AG08396 (cell line): ENCODE measurements around the gene SNX30.

ENCODE experiments used
- DNase-seq: peaks from one replicate; pipeline ENCODE4 v3.0.0; 2012; ENCODE audit warnings: low spot score, mixed read lengths

Gene SNX30

GRCh38 chr9:112885324-112885723 lies 134.8 kb downstream of the SNX30 start:
- no peak for DNase-seq

DNA sequence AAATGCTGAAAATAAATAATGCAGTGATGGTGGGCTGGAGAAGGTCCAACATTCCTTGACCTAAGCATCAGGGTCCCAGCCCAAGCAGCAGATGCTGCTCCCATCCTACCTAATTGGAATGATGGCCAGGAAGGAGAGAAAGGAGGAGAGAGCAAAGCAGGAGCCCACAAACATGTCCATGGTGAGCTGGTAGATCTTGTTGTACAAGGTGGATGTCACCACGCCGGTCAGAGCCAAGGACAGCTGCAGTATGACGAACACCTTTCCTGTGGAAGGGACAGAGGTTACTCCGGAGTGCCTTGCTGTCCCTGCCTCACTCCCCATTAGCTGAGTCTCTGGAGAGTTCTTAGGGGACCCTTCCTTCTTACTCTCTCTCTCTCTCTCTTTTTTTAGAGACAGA lies 135.8 kb downstream of the SNX30 start:
- DNase-seq: no peak

DNA sequence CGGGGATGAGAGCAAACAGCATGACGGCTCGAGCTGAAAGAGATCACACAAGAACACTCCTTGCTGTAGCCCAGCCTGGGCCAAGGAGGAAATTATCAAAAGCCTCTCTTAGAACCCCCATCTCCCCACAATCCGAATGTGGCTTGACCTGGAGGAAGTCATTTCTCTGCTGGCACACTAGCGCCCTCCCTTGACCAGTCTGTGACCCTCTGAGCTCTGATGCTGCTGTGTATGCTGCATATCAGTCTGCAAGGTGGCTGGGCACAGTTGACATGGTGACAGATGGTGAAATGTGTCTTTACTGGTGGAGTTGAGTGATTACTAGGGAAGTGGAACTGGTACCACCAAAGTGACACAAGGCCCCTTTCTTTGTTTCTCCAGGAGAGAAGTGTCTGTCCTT lies 136.8 kb downstream of the SNX30 start:
- DNase-seq: no peak

GRCh38 chr9:112890106-112891081 lies 139.8 kb downstream of the SNX30 start, which contains the start of gene SLC46A2:
SLC46A2 (minus strand) TSS chr9:112890876; CDS start chr9:112890681, 195 bp downstream.
- peak; percentile 48 for DNase-seq

DNA sequence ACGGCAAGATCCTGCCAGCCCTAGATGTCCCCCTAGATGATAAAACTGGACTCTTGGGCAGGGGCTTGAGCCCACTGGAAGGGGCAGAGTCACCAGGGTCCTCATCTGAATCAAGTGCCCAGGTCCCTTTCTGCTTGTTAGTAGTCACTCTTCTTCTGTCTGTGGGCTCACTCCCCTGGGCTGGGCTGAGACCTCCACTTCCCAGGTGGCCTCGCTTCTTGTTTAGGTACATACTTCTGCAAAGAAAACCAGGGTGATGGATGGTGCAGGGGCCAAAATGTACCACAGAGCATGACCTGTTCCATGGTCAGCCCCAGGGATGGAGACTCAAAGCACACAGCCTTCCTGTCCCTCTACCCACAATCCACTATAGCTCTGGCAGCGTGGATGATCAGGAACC lies 141.0 kb downstream of the SNX30 start:
- DNase-seq: no peak

DNA sequence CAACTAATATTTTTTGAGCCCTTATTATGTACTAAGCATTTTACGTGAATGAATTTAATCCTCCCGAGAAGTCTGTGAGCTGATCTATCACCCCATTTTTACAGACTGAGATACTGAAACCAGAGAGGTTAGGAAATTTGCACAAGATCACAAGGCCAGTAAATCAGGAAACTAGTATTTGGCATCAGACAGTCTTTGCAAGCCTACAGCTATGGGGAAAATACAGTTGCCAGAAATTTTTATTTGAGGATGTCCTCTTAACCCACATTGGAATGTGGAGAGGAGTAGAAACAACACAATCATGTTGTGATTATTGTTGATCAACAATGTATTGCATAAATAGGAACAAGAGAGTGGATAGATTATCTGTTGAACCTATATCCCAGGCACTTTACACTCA lies 142.4 kb downstream of the SNX30 start:
- DNase-seq: no peak

- no peak for DNase-seq
These were observed 143.5 kb downstream of the SNX30 start for GRCh38 chr9:112894041-112894440.

DNA sequence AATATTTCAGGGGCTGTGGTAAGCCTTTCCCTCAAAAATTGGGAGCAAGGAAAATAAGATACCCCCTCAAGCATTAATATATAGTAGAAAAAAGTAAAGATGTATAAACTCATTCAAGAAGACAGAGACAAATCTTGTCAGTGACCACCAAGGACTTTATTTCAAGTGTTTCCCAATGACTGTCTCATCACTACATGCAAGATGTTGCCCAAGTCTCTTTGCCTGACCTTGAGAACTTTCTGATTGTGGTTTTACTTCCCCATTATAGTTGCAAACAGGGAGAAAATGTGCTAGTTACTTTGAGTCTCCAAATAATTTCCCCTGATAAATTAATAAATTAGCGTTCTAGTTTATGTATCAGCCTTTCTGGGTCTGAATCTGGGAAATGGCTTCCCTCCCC lies 144.1 kb downstream of the SNX30 start:
- DNase-seq: no peak

DNA sequence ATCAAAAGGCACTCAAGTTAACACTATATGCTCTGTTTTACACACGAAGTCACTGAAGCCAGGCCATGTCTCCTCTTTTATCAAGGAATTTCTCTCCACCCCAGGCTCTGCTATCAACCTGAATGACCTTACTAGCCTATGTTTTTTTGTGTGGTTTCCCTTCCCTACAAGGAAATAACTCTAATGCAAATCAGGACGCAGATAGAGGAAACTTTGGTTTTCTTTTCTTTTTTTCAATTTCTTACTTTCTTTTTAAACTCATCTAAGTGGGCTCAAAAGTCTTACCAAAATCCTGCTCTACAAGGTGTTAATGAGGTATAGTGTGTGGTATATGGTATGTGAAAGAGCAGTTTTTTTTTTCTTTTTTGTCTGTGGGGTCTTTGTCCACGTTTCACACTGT lies 145.6 kb downstream of the SNX30 start:
- no peak for DNase-seq

DNA sequence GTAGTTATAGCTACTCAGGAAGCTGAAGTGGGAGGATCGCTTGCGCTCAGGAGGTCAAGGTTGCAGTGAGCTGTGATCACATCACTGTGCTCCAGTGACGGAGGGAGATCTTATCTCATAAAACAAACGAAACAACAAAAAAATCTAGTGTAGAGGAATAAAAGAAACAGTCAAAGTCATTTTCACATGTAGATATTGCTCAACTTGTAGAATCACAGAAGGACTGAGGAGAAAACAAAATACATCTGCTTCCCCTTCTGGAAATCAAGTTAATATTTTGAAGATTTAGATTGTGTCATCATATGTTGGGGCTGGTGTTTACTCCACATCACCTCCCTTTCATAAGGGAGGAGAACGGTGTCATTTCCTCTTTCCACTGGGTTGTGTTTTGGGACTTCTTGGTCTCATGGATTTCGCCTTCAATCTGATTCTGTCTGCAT lies 148.3 kb downstream of the SNX30 start:
- DNase-seq: no peak

DNA sequence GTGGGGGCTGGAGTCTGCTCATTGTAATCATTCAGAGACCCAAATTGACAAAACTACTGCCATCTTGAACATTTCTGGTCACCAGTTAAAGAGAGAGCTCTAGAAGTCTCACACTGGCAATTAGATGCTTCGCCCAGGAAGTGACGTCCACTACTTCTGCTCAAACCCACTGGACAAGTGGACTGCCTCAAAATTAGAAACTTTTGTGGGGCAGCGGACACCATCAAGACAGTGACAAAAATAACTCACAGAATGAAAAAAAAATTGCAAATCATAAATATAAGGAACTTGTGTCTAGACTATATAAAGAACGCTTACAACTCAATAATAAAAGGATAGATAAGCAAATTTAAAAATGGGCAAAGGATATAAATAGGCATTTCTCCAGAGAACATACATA lies 149.9 kb downstream of the SNX30 start:
- no peak for DNase-seq

DNA sequence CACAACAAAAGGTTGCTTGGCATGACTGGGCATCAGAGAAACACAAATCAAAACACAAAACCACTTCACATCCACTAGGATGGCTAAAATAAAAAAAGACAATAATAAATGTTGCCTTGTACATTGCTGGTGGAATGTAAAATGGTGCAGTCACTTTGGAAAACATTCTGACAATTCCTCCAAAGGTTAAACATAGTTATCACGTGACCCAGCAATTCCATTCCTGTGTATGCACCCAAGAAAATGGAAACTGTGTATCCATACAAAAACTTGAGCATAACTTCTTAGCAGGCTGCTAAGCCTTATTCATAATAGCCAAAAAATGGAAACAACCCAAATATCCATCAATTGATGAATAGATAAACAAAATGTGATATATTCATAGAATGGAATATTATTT lies 150.3 kb downstream of the SNX30 start:
- no peak for DNase-seq

- no peak for DNase-seq
These were observed 154.5 kb downstream of the SNX30 start for GRCh38 chr9:112905084-112905483.

DNA sequence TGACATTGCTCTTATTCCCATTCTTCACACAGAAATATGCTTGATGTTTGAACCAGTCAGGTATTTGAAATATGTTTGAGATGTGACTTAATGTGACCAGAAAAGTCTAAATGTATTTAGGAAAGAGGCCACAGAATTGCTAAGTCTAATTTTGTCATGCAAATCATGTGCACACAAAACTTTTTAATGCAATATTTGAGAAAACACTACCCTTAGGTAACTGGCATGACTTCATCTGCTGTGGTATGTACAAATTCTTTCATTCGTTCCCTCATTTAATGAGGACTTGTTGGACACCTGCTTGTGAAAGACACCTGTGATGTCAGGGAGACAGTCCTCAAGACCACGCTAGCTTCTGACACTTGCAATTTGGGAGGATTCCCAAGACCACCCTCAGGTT lies 161.2 kb downstream of the SNX30 start:
- DNase-seq: no peak

DNA sequence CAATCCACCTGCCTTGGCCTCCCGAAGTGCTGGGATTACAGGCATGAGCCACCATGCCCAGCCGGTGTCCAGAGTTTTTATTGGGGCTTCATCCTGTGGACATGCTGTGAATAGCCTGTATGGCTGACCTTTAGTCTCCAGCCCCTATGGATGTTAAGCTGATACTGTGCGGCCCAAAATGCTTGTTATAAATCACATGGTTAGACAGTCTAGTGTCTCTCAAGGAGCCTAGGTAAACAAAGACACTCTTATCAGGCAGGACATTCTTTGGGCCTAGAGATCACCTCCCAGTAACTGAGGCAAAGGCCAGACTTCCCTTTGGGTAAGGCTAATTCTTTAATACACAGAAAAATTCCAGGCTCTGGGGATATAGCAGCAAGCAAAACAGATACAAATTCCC lies 162.1 kb downstream of the SNX30 start:
- DNase-seq: no peak

- no peak for DNase-seq
These were observed 162.8 kb downstream of the SNX30 start for GRCh38 chr9:112913326-112913725.

- DNase-seq: no peak
These were observed 164.0 kb downstream of the SNX30 start for GRCh38 chr9:112914524-112914923.

DNA sequence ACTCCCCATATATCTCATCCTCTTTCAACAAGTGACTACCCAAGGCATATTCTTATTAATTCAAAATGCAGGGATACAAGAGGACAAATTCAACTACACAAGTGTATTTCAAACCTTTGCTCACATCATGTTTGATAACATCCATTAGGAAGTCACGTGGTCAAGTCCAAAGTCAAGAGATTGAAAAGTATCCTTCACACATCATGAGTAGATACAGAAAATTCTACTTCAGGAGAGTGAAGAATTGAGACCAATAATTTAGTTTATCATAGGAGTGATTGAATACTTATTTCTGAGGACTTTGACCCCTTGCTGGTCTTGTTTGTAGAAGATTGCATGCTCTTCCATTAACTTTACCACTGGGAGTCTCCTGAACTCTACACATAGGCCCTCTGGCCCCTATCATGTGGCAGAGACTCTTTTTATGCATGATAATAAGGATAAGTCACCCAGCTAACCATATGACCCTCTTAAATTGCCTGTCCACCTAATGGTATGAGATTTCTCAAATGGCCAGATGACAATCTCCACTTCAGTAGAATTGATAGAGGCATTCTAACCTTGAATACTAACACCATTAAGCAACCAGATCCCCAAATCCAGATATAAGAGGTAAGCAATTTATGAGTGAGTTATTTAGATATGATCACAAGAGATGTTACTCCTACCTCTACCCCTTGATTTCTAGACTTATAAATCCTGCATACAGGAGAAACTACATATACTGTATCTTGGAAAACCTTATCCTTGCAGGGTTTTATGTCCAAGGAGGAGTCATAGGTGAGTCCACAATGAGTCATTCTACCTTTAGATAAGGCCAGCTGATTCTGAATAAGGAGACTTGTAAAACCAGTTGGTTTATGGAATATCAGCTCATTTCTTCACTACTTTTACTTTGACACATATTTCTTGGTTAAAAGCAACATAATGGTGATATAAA lies 166.8 kb downstream of the SNX30 start:
- DNase-seq: no peak

DNA sequence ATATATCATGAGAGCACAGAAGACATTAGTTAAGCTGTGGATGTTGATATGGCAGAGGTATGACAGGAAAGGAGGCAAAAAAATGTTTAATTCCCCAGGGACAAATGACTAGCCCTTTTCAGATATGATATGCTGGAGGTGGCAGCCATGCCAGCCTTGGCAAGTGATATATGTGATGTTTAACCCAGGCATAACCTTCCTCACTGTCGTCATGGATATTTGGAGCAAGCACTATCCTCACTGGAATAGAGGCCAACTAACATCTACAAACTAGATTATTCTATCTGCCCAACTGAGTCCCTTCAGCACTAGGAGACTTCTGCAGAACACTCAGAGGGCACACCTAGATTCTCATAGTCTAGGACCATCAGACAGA lies 167.4 kb downstream of the SNX30 start:
- DNase-seq: no peak

GRCh38 chr9:112921549-112921948 lies 171.0 kb downstream of the SNX30 start:
- peak; percentile 48 for DNase-seq
